Skeletal muscle satellite cell (primary cell): Measurements from ENCODE around the gene VPS54.
"Not testable (repeated sequence)": the region's sequence is repeated elsewhere in the genome, so short reads cannot be mapped to it uniquely, and the experiment has no call there.

Source experiments
- H3K27me3 ChIP-seq: 2 replicates; pipeline ENCODE4 v1.7.0; 2013; ENCODE audit warnings: low read length; ENCODE audit not compliant: control insufficient read depth, insufficient read depth
- H3K36me3 ChIP-seq: 2 replicates; pipeline ENCODE4 v1.7.0; 2013; ENCODE audit warnings: mild to moderate bottlenecking, control low read depth, low read length; ENCODE audit not compliant: insufficient read depth
- H3K4me1 ChIP-seq: 2 replicates; pipeline ENCODE4 v1.7.0; 2013; ENCODE audit warnings: low read length; ENCODE audit not compliant: control insufficient read depth, insufficient read depth
- H3K4me2 ChIP-seq: 2 replicates; pipeline ENCODE4 v1.7.0; 2013; ENCODE audit warnings: mild to moderate bottlenecking, low read length
- H3K4me3 ChIP-seq: 2 replicates; pipeline ENCODE4 v1.7.0; 2013; ENCODE audit warnings: low read length
- H3K9ac ChIP-seq: 2 replicates; pipeline ENCODE4 v1.7.0; 2013; ENCODE audit warnings: mild to moderate bottlenecking, low read depth, low read length, moderate library complexity
- H3K9me3 ChIP-seq: replicated peaks from 2 replicates; pipeline ENCODE4 v1.7.0; 2013; ENCODE audit warnings: mild to moderate bottlenecking, control low read depth, low read length

The VPS54 gene

GRCh38 chr2:63861220-63861822 is 157.9 kb downstream of the VPS54 start:
- H3K9me3 ChIP-seq, result no peaks in the 10 kb centered on the region
- no peak overlapping the region for H3K9ac ChIP-seq
- no peaks in the 10 kb centered on the region for H3K27me3 ChIP-seq
- peaks cover 85% of the 10 kb centered on the region for H3K36me3 ChIP-seq
- no peak overlapping the region for H3K4me3 ChIP-seq
- H3K4me2 ChIP-seq, result no peak overlapping the region
- H3K4me1 ChIP-seq, result peaks cover 15% of the 10 kb centered on the region

GRCh38 chr2:63858291-63858690 is 160.9 kb downstream of the VPS54 start:
- no peak overlapping the region for H3K4me2 ChIP-seq
- H3K9me3 ChIP-seq, result no peaks in the 10 kb centered on the region
- H3K27me3 ChIP-seq, result no peaks in the 10 kb centered on the region
- peaks cover 20% of the 10 kb centered on the region for H3K4me1 ChIP-seq
- H3K36me3 ChIP-seq, result peaks cover 64% of the 10 kb centered on the region
- no peak overlapping the region for H3K9ac ChIP-seq
- H3K4me3 ChIP-seq, result no peak overlapping the region

- H3K4me3 ChIP-seq, result no peak overlapping the region
- no peak overlapping the region for H3K9ac ChIP-seq
- no peaks in the 10 kb centered on the region for H3K27me3 ChIP-seq
- H3K36me3 ChIP-seq, result peaks cover 59% of the 10 kb centered on the region
- no peak overlapping the region for H3K4me2 ChIP-seq
- peaks cover 31% of the 10 kb centered on the region for H3K4me1 ChIP-seq
- H3K9me3 ChIP-seq, result no peaks in the 10 kb centered on the region
These were observed 163.0 kb downstream of the VPS54 start for GRCh38 chr2:63856303-63856603.

- Histone ChIP-seq H3K4me2 (no peak overlapping the region), H3K9ac (no peak overlapping the region), H3K4me1 (peaks cover 37% of the 10 kb centered on the region), H3K27me3 (no peaks in the 10 kb centered on the region), H3K36me3 (peaks cover 57% of the 10 kb centered on the region), H3K4me3 (no peak overlapping the region), H3K9me3 (no peaks in the 10 kb centered on the region)
These were observed 163.6 kb downstream of the VPS54 start for GRCh38 chr2:63855418-63856302.

DNA sequence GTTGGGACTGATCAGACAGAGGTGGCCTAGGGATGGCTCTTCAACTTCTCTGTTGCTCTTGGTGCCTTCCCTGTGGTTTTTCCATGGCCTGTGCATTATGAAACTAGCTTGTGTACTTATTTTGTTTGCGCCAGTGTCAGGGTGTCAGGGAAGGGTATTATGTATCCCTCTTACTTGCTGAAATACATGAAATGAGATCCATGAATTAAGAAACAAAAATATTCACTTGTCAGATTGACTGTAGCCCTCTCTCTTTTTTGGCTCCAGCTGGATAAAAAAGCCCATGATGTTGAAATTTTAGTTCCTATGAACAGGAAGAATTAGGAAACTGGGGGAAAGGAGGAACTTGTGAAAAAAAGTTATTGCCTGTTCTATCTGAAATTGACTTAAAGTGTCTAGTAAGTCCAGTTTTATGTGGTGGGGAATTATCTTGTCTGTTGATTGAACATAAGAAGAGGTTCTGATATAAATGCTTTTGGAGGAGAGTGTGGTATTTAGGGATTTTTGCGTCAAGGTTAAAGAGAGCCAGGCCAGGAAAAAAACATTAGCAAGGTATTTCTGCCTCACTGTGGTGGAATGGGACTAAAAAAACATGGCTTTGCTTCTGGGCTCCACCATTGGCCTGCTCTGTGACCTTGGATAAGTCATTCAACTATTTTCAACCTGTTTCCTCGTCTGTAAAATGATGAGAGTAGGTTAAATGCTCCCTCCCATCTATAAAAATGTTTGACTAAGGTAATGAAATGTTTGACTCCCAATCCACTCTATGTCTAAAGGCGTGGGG is 165.5 kb downstream of the VPS54 start:
- Histone ChIP-seq H3K9ac (no peak overlapping the region), H3K9me3 (no peaks in the 10 kb centered on the region), H3K36me3 (peaks cover 41% of the 10 kb centered on the region), H3K4me1 (peaks cover 56% of the 10 kb centered on the region), H3K27me3 (no peaks in the 10 kb centered on the region), H3K4me2 (peak overlapping the region; percentile 0), H3K4me3 (no peak overlapping the region)

DNA sequence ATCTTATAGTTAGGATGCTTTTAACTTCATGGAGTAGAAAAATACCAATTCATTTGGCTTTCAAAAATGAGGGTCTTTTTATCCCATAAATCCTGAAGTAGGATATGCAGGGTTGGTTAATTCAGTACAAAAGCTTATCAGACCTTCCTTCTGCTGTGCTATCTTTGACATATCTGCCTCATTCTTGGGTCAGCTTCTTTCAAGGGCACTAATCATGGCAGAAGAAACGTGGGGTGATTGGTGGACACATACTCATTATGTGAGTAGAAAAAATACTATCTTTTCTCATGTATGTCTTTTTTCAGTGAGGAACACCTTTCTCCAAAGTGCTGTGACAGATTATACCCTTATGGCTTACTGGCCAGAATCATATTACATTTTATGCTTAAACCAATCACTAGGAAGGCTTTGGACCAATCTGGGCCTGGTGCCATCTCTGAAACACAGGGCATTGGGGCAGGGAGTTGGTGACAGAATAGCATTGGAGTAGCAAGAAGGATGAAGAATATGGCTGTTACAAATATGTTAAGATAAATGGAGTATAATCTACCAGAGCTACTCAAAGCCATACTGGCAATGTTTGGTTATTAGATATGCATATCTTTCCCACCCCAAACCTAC is 167.4 kb downstream of the VPS54 start:
- H3K4me1 ChIP-seq, result peaks cover 58% of the 10 kb centered on the region
- H3K36me3 ChIP-seq, result peaks cover 23% of the 10 kb centered on the region
- no peaks in the 10 kb centered on the region for H3K9me3 ChIP-seq
- H3K4me2 ChIP-seq, result no peak overlapping the region
- H3K27me3 ChIP-seq, result no peaks in the 10 kb centered on the region
- H3K9ac ChIP-seq, result no peak overlapping the region
- H3K4me3 ChIP-seq, result no peak overlapping the region

DNA sequence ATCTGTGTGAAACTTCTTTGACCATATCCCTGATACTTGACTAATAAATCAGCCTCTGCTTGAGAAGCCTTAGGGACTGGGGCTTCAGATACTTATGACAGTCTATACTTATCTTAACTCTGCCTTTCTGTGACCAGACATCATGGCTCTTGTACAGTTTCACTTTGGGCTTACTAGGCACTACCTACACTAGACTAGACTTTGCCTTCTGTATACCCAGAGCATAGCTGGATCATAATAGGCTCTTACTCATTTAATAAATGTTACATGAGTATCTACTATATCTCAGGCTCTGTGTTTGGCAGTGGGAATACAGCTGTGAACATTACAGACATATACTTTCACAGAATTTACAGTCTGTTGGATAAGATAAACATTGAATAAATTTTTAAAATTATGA is 168.6 kb downstream of the VPS54 start:
- Histone ChIP-seq H3K4me1 (peaks cover 68% of the 10 kb centered on the region), H3K4me3 (no peak overlapping the region), H3K9ac (no peak overlapping the region), H3K9me3 (no peaks in the 10 kb centered on the region), H3K36me3 (peaks cover 16% of the 10 kb centered on the region), H3K27me3 (no peaks in the 10 kb centered on the region), H3K4me2 (peak overlapping the region; percentile 77)

- Histone ChIP-seq H3K27me3 (no peaks in the 10 kb centered on the region), H3K36me3 (peaks cover 14% of the 10 kb centered on the region), H3K4me1 (peaks cover 72% of the 10 kb centered on the region), H3K4me3 (peak overlapping the region; percentile 49), H3K9me3 (no peaks in the 10 kb centered on the region), H3K4me2 (peak overlapping the region; percentile 77), H3K9ac (peak overlapping the region; percentile 52)
These were observed 169.0 kb downstream of the VPS54 start for GRCh38 chr2:63850204-63850571.

- H3K4me1 ChIP-seq, result peaks cover 78% of the 10 kb centered on the region
- peaks cover 14% of the 10 kb centered on the region for H3K36me3 ChIP-seq
- no peaks in the 10 kb centered on the region for H3K9me3 ChIP-seq
- peak overlapping the region; percentile 55 for H3K9ac ChIP-seq
- peak overlapping the region; percentile 77 for H3K4me2 ChIP-seq
- H3K27me3 ChIP-seq, result no peaks in the 10 kb centered on the region
- H3K4me3 ChIP-seq, result peak overlapping the region; percentile 49
These were observed 169.6 kb downstream of the VPS54 start for GRCh38 chr2:63849381-63850203.

DNA sequence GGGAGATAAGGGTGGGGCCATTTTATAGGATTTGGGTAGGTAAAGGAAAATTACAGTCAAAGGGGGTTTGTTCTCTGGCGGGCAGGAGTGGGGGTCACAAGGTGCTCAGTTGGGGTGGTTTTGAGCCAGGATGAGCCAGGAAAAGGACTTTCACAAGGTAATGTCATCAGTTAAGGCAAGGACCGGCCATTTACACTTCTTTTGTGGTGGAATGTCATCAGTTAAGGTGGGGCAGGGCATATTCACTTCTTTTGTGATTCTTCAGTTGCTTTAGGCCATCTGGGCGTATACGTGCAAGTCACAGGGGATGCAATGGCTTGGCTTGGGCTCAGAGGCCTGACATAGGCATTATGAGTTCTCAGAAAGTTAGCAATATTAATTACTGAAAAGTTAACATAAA is 171.7 kb downstream of the VPS54 start:
- H3K4me3 ChIP-seq, result not testable (repeated sequence)

More for the DNA sequence above, 171.7 kb downstream of the VPS54 start:
- not testable (repeated sequence) for H3K9ac ChIP-seq, H3K36me3 ChIP-seq, H3K4me2 ChIP-seq, H3K9me3 ChIP-seq, H3K27me3 ChIP-seq
- peaks cover 65% of the 10 kb centered on the region for H3K4me1 ChIP-seq
